HG02642 (cell line): ENCODE measurements around the gene PAPPA2.
"Not testable (repeated sequence)": the region's sequence is repeated elsewhere in the genome, so short reads cannot be mapped to it uniquely, and the experiment has no call there.

Source experiments
- ATAC-seq: cut with Tn5 transposase; IDR thresholded peaks from one replicate; pipeline ENCODE4 v1.9.1; 2021; ENCODE audit warnings: mild to moderate bottlenecking; ENCODE audit not compliant: unreplicated experiment, poor library complexity

Gene PAPPA2

GRCh38 chr1:176741181-176741580 is 278.2 kb downstream of the PAPPA2 start:
- ATAC-seq, result no peak

DNA sequence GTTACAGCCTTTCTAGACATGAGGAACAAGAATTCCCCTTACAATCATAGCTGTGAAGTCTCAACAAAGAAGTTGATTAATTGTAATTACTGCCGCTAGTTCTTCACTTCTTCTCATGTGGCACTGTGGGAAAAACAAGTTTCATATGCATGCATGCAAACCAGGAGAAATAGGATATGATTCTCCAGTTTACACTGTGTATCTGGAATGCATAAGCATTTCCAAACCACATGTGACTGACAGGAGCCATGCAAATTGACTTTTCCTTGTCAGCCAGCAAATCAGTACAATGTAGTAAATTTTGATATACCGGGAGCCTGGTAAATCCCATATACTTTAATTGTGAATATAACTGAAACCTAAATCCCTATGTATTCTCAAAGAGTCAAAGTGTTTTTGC is 279.3 kb downstream of the PAPPA2 start:
- no peak for ATAC-seq

- no peak for ATAC-seq
Observed at GRCh38 chr1:176744142-176744541, 281.2 kb downstream of the PAPPA2 start.

- no peak for ATAC-seq
Observed at GRCh38 chr1:176745945-176746344, 283.0 kb downstream of the PAPPA2 start.

DNA sequence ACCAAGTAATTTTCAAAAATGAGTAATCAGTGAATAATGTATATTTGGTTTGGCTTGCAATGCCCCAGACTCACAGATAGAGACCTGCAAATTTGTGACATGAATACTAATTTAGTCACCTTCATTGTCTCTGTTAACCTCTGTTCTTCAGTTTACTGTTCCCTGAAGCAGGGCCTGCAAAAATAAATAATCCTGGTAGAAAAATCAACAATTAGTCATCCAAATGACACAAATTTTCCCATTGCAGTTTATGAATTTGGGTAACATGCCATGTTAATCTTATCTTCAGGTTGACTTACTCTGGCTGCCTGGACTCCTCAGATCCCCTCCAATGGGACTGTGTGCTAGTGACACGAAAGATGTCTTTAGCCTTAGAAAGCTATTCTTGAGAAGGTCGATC is 289.5 kb downstream of the PAPPA2 start:
- ATAC-seq, result no peak

- ATAC-seq, result no peak
Observed at GRCh38 chr1:176754676-176755075, 291.7 kb downstream of the PAPPA2 start.

DNA sequence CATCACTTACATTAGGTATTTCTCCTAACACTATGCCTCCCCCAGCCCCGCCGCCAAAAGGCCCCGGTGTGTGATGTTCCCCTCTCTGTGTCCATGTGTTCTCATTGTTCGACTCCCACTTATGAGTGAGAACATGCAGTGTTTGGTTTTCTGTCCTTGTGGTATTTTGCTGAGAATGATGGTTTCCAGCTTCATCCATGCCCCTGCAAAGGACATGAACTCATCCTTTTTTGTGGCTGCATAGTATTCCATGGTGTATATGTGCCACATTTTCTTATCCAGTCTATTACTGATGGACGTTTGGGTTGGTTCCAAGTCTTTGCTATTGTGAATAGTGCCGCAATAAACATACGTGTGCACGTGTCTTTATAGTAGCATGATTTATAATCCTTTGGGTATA is 293.8 kb downstream of the PAPPA2 start:
- not testable (repeated sequence) for ATAC-seq

GRCh38 chr1:176765608-176766007 is 302.6 kb downstream of the PAPPA2 start:
- no peak for ATAC-seq

DNA sequence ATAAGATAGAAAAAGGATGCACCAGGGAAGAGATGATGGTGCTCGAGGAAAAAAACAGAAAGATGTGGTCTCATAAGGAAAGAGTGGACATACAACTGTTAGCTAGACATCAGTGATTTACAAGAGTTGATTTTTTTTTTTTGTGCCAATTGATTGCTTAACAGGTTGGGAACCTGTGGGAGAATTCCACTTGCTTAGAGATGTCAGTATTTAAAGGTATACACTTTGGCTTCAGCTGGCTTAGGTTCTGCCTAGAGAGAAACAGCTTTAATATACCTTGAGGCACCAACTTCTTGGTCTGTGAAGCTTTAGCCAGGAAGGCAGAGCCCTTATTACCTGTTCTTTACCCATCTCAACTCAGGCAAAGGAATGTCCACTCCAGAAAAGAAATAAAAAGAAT is 303.8 kb downstream of the PAPPA2 start:
- ATAC-seq, result no peak

DNA sequence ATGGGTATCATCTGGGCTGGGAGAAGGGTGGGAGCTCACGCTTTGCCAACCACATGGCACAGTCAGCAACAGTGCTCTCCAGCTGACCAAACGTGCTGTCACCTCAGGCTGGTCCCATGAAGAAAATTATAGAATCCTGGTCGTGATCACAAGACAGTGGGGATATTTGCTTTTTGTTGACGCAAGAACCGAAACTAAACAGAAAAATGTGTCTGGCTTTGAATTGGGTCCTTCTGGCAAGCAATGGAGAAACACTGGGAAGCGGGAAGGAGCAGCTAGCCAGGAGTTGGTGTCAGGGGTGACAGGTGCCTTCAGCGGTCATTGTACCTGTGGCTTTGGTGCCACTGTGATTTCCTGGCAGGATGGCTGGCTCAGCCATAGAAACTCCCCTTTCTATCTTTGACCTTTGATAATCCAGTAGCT is 304.8 kb downstream of the PAPPA2 start:
- no peak for ATAC-seq

DNA sequence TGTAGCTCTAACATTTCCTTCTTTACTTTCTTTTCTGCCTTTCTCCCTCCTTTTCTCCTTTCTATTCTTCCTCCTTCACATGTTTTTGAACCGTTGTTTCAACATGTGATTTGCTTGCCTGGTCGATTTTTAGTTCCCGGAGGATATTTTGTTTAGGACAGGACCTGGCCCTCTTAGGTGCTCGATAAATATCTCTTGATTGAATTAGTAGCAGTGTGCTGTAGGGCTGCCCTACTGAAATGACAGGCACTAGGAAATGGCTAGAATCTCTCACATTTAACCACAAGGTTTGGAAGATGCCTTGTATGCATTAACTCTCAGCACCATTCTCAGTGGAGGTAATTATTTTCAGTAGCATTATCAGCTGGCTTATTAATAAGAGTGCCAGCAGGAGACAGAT is 305.6 kb downstream of the PAPPA2 start:
- ATAC-seq, result no peak

DNA sequence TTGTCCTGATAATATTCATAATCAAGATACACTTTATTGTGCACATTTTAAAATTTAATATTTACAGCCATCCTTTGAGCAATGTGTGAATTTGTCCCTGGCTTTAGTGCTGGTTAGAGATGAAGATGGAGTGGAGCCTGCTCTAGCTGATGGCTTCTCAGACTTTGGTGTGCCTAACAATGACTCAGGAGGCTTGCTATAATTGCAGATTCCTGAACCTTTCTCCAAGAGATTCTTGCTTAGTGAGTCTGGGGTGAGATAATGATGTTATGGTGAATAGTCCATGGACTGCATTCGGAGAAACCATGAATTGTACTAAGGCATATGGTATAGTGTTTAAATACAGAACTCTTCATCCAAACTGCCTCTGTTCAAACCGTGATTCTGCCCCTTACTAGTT is 307.1 kb downstream of the PAPPA2 start:
- ATAC-seq, result no peak

DNA sequence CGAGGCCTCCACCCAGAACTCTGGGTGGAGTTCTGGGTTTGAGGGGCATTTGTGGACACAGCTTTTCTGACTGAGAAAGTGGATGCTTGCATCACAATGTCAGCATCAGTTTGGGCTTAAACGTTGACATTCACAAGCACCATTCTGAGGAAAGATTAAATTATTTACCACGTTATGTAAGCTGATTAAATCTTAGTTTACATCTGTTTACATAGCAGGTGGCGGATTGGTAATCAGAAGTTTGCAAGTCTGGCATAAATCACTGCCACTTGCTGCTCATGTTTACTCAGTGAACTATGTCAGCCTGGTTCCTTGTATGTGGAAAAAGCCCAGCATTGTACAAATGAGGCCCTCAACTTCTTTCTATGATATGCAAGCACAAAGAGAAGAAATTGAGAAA is 310.1 kb downstream of the PAPPA2 start:
- ATAC-seq, result no peak

DNA sequence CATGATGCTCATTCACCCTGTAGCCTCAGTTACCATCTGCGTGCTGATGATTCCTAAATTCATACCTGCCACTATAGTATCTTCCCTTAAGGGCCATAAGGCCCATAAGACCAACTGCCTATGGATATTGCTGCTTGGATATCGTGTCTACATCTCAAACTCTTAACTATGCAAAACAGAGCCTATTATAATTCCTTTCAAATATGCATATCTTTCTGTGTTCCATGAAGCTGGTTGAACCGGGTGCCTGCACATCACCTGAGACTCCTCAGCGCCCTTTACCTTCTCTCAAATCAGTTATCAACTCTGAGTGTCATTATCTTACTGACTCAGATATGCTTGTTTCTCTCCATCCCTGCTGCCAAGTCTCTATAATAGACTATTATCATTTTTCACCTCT is 311.2 kb downstream of the PAPPA2 start:
- no peak for ATAC-seq

DNA sequence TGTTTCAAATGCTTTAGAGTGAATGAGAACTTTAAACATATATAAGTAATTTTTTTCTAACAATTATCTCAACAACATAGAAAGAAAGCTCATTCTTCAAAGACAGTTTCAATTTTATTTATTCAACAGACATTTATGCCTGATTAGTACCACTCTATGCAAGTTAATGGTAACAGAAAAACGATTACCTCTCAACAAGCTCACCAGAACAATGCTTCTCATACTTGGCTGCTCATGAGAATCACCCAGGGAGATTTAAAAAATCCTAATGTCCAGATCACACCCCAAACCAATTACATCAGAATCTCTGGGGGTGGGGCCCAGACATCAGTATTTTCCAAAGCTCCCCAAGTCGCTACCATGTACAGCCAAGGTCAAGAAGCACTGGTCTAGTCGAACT is 312.4 kb downstream of the PAPPA2 start:
- ATAC-seq, result no peak

DNA sequence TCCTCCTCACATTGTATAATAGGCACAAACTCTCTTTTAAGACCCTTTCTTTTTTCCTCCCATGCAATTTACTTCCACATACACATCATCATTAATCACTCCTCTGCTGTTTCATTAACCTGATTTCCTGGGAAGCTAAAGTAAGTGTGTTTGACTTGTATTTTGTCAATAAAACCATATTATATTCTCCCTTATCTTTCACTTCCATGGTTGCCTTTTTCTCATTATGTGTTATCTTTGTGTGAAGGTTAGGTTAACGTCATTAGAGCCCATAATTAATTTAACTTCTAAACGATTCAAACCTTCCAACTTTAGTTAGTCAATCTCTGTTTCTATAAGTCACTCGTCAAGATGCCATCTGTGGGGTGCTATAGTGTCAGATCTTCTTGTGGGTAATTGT is 313.0 kb downstream of the PAPPA2 start:
- ATAC-seq, result no peak

- ATAC-seq, result no peak
Observed at GRCh38 chr1:176778056-176778455, 315.1 kb downstream of the PAPPA2 start.

DNA sequence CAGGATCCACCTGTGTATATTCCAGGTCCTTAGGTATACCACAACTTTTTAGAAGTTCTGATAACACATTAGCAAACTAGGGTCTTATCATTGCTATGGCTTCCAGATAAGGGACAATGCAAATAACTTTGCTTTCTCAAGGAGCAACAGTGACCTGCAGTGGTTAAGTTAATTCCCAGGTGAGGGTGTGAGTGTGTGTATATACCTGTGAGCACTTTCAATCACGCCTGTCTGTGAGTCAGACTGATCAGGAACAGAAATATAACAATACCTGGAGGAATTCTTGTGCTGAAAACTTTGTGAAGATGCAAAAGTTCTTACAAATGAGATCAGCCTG is 317.0 kb downstream of the PAPPA2 start:
- no peak for ATAC-seq

DNA sequence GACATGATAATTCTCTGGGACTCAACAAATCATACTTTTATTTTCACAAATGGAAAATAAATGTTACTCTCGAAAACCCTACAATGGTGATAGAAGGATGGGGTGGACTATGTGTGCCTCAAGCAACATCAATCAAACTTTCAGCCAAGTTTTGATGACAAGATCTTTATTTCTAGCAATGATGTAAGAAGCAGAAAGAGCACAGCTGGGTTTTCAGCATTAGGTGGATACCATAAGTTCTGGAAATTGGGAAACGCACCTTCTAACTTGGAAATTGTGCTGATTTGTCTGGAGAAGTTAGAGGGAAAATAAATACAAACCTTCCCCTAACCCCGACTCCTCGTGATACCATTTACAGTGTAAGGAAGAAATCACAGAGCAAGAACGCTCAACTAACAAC is 320.3 kb downstream of the PAPPA2 start:
- ATAC-seq, result no peak

DNA sequence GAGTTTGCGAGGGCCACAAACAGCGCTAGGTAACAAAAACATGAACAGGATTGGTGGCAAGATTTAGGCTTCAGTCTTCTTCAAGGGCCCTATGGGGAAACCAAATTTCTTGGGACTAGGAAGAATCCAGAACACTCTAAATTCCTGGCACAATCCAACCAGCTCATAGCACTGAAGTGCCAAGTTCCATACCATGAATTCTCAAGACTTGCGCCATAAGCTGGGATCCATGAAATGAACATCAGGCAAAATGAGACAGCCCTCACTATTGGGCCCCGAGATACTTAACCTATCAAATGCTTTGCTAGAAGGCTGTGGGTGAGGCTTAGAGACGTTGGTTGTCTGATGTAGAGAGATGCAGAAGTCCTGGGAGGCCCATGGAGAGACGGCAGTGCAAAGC is 322.1 kb downstream of the PAPPA2 start:
- ATAC-seq, result no peak

GRCh38 chr1:176785791-176786190 is 322.8 kb downstream of the PAPPA2 start:
- ATAC-seq, result no peak

DNA sequence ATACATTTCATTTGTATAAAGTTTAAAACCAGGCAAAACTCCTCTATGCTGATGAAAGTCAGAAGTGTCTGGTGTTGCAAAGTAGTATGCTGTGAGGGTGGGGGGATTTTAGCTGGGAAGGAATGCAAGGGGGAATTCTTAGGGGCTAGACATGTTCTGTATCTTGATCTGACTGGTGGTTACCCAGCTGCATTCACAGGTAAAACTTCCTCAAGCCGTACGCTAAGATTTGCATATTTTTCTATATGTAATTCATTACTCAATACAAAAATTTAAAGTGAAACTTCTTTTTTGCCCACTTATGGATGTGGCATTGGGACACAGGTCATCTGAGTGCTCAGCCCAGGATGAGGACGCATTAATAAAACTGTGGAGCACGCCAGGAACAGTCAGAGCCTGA is 323.3 kb downstream of the PAPPA2 start:
- no peak for ATAC-seq

- ATAC-seq, result no peak
Observed at GRCh38 chr1:176789571-176790090, 326.7 kb downstream of the PAPPA2 start.
